Measurements from ENCODE around the gene ATP2B1.

DNA sequence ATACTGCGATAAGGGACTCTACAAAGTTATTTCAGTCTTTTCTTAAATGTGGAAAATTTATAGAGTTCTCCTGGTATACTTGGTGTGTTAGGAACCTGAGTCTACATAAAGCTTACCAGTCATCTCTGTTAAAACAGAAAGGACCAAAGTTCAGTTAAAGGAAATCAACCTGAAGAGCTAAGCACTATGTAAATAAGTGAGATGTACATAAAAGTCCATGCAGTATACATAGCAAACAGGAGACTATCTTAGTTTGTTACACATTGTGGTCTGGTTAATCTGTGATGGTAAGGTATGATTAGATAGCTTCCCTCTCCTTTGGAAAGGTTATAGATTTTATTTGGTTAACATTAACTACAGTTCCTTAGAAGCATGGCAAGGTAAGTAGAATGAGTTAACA, 75.9 kb downstream of the ATP2B1 start:
- TF ChIP-seq, protein P1, sequence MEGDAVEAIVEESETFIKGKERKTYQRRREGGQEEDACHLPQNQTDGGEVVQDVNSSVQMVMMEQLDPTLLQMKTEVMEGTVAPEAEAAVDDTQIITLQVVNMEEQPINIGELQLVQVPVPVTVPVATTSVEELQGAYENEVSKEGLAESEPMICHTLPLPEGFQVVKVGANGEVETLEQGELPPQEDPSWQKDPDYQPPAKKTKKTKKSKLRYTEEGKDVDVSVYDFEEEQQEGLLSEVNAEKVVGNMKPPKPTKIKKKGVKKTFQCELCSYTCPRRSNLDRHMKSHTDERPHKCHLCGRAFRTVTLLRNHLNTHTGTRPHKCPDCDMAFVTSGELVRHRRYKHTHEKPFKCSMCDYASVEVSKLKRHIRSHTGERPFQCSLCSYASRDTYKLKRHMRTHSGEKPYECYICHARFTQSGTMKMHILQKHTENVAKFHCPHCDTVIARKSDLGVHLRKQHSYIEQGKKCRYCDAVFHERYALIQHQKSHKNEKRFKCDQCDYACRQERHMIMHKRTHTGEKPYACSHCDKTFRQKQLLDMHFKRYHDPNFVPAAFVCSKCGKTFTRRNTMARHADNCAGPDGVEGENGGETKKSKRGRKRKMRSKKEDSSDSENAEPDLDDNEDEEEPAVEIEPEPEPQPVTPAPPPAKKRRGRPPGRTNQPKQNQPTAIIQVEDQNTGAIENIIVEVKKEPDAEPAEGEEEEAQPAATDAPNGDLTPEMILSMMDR (IDR thresholded peaks at IDR 0.05): no peak
- TF ChIP-seq EZH2phosphoT487 (IDR thresholded peaks at IDR 0.05): no peak

Measured in neural progenitor cell (in vitro differentiated cells).